Measurements from ENCODE around the gene PRC1.

Gene PRC1

GRCh38 chr15:90959028-90959595 is 35.2 kb downstream of the PRC1 start:
- POLR2A ChIA-PET (ENCODE audit: low non-redundant PET), result no interaction called here
- TF ChIP-seq, protein P1, sequence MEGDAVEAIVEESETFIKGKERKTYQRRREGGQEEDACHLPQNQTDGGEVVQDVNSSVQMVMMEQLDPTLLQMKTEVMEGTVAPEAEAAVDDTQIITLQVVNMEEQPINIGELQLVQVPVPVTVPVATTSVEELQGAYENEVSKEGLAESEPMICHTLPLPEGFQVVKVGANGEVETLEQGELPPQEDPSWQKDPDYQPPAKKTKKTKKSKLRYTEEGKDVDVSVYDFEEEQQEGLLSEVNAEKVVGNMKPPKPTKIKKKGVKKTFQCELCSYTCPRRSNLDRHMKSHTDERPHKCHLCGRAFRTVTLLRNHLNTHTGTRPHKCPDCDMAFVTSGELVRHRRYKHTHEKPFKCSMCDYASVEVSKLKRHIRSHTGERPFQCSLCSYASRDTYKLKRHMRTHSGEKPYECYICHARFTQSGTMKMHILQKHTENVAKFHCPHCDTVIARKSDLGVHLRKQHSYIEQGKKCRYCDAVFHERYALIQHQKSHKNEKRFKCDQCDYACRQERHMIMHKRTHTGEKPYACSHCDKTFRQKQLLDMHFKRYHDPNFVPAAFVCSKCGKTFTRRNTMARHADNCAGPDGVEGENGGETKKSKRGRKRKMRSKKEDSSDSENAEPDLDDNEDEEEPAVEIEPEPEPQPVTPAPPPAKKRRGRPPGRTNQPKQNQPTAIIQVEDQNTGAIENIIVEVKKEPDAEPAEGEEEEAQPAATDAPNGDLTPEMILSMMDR (conservative IDR thresholded peaks at IDR 0.05; ENCODE audit: low read depth), result no peak
- CTCF ChIA-PET, result interaction anchor here (0.6 kb wide), 1 partner anchor 1341 kb away, joined by 6 read pairs; no protein-coding TSS in a partner anchor
- no peak for DNase-seq (ENCODE audit: low spot score)
- H3K27ac ChIP-seq, result peak overlapping the region; percentile 98

DNA sequence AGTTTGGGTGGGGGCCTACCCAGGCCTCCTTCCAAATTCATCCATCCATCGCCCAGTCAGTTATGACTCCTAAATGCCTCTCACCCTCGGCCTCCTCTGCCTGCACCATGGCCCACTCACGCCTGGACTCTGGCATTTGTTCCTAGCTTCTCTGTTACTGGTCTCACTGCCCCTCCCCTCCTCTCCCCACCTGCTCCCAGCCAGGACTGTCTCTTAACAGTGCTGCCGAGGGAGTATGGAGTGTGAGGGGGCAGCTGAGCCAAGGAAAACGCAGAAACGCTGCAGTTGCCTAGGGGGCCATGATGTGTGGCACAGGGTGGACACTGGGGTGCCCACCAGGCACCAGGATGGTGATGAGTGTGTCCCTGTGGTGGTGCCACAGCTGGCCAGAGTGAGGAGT is 36.5 kb downstream of the PRC1 start:
- H3K27ac ChIP-seq, result peak overlapping the region; percentile 98
- ChIA-PET POLR2A (ENCODE audit: low non-redundant PET) (no interaction called here), CTCF (interaction anchor here (0.6 to 4.4 kb wide), 9 partner anchors 14 to 315 kb away, joined by 3 to 23 read pairs (median 7); partner anchors contain the start of genes HDDC3 and UNC45A)
- TF ChIP-seq, protein P1 (conservative IDR thresholded peaks at IDR 0.05; ENCODE audit: low read depth), result no peak
- no peak for DNase-seq (ENCODE audit: low spot score)

DNA sequence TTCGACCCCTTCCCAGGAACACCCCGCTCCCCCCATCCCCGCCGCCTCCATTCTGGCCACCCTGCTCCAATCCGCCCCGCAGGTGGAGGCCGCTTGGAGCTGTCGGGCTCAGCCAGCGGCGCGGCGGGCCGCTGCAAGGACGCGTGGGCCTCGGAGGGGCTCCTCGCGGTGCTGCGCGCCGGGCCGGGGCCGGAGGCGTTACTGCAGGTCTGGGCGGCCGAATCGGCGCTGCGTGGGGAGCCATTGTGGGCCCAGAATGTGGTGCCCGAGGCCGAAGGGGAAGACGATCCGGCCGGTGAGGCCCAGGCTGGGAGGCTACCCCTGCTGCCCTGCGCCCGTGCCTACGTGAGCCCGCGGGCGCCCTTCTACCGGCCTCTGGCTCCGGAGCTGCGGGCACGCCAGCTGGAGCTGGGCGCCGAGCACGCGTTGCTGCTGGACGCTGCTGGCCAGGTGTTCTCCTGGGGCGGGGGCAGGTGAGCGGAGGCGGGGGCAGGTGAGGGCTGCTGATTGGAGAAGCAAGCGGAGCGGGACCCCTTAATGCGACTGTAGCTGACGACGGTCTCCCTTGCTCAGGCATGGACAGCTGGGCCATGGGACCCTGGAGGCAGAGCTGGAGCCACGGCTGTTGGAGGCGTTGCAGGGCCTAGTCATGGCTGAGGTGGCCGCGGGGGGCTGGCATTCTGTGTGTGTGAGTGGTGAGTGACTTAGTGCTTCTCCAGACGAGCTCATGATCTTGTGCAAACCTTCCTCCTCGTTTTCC is 37.1 kb downstream of the PRC1 start:
- TF ChIP-seq, protein P1 (conservative IDR thresholded peaks at IDR 0.05; ENCODE audit: low read depth), result no peak
- ChIA-PET POLR2A (ENCODE audit: low non-redundant PET) (interaction anchor here (0.6 kb wide), 1 partner anchor 37 kb away, joined by 3 read pairs; the partner anchor contains the start of gene PRC1), CTCF (interaction anchor here (0.5 to 4.4 kb wide), 28 partner anchors 9 to 1312 kb away, joined by 3 to 23 read pairs (median 5); partner anchors contain the start of genes BLM, HDDC3 and UNC45A)
- peak; percentile 30 for DNase-seq (ENCODE audit: low spot score)
- peak overlapping the region; percentile 98 for H3K27ac ChIP-seq

DNA sequence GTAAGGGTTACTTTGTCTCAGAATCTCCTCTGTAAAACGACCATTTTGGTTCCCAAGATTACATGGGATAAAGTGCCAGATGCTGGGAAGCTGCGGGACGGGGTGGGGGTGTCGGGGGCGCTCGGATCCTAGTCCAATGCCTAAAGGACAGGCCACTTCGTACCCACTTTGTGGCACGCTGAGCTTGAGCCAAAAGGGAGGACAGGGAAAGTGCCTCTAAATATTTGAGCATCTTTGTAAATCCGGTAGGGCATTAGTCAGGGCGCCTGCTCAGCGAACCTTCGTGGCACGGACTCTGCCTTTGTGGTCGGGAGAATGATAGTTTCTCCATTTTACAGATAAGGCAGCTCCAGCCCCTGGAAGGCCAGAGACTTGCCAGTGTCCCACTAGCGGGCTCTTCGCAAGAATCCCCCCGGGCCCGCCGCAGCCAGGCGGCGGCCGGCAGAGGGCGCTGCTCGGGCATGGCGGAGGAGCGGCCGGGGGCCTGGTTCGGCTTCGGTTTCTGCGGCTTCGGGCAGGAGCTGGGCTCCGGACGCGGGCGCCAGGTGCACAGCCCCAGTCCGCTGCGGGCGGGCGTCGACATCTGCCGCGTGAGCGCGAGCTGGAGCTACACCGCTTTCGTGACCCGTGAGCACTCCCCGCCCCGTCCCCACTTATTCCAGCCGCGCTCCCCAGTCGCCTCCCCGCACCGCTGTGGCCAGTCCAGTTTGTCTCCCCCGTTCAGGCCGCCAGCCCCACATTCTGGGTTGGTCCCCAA is 37.9 kb downstream of the PRC1 start:
- peak; percentile 88 for DNase-seq (ENCODE audit: low spot score)
- H3K27ac ChIP-seq, result peak overlapping the region; percentile 98
- TF ChIP-seq, protein P1 (conservative IDR thresholded peaks at IDR 0.05; ENCODE audit: low read depth), result peak; percentile 99
- ChIA-PET CTCF (interaction anchor here (0.5 to 4.4 kb wide), 31 partner anchors 10 to 1948 kb away, joined by 3 to 23 read pairs (median 4); partner anchors contain the start of genes BLM, HDDC3 and UNC45A), POLR2A (ENCODE audit: low non-redundant PET) (interaction anchor here (0.6 kb wide), 1 partner anchor 38 kb away, joined by 3 read pairs; the partner anchor contains the start of gene PRC1)

GRCh38 chr15:90955624-90956273 is 38.6 kb downstream of the PRC1 start:
- POLR2A ChIA-PET (ENCODE audit: low non-redundant PET), result no interaction called here

More at GRCh38 chr15:90955624-90956273, 38.6 kb downstream of the PRC1 start:
- CTCF ChIA-PET, result interaction anchor here (0.6 to 4.4 kb wide), 15 partner anchors 12 to 1949 kb away, joined by 3 to 23 read pairs (median 7); partner anchors contain the start of gene HDDC3
- TF ChIP-seq, protein P1 (conservative IDR thresholded peaks at IDR 0.05; ENCODE audit: low read depth), result no peak
- DNase-seq (ENCODE audit: low spot score), result peak; percentile 35
- H3K27ac ChIP-seq, result peak overlapping the region; percentile 98

Measured in RWPE1 (cell line).